NCI-H2029 (cell line): ENCODE measurements around the gene ADCY5.
"Not testable (repeated sequence)": the region's sequence is repeated elsewhere in the genome, so short reads cannot be mapped to it uniquely, and the experiment has no call there.

ENCODE experiments used
- DNase-seq: peaks from one replicate; lab custom pipeline; 2025; lab: John Stamatoyannopoulos, UW

ADCY5 gene

GRCh38 chr3:123258359-123258758 is 190.5 kb downstream of the ADCY5 start:
- no peak for DNase-seq

- DNase-seq, result no peak
These were observed 192.6 kb downstream of the ADCY5 start for GRCh38 chr3:123256256-123256655.

DNA sequence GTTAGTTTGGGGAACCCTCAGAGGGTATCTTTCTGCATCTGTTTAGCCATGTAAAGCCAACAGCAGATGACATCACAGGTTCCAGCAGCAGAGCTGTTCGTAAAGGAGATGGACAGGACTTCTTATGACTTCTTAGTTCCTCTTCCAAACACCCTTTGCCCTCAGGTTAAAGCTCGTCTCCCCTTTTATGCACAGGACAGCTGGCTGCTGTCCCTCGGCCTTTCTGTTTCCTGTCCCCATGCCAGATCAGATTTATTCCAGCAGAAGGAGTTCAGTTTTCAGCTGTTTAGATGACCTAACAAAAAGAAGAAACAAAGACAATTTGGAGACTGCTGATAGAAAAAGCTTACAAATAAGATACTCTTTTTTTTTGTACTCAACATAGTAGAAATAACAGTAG is 202.0 kb downstream of the ADCY5 start:
- no peak for DNase-seq

- DNase-seq, result no peak
These were observed 204.8 kb downstream of the ADCY5 start for GRCh38 chr3:123244128-123244527.

- DNase-seq, result no peak
These were observed 209.1 kb downstream of the ADCY5 start for GRCh38 chr3:123239756-123240155.

GRCh38 chr3:123239186-123239585 is 209.7 kb downstream of the ADCY5 start:
- not testable (repeated sequence) for DNase-seq

- no peak for DNase-seq
These were observed 212.0 kb downstream of the ADCY5 start for GRCh38 chr3:123236902-123237301.
